ENCODE results near the gene LTBP2. TPM values are rescaled to one million over a fixed set of nuclear protein-coding genes. Genes with fewer than 3 reads are reported as not detected.
"Not testable (repeated sequence)": the region's sequence is repeated elsewhere in the genome, so short reads cannot be mapped to it uniquely, and the experiment has no call there.

LTBP2 gene
- total RNA-seq, 1 donor, result 157 TPM

- DNase-seq (ENCODE audit: low read depth), result no peak
- TF ChIP-seq CTCF (IDR thresholded peaks at IDR 0.05; ENCODE audit: insufficient read depth, low read length), result no peak
- no peak overlapping the region for H3K4me3 ChIP-seq (ENCODE audit: low read depth, low read length)
Measured at GRCh38 chr14:74463697-74464096, 148.3 kb downstream of the LTBP2 start.

- H3K4me3 ChIP-seq (ENCODE audit: low read depth, low read length), result no peak overlapping the region
- no peak for DNase-seq (ENCODE audit: low read depth)
Measured at GRCh38 chr14:74462993-74463392, 149.0 kb downstream of the LTBP2 start.

GRCh38 chr14:74459976-74460375 is 152.1 kb downstream of the LTBP2 start:
- no peak overlapping the region for H3K4me3 ChIP-seq (ENCODE audit: low read depth, low read length)
- DNase-seq (ENCODE audit: low read depth), result no peak
- no peak for TF ChIP-seq CTCF (IDR thresholded peaks at IDR 0.05; ENCODE audit: insufficient read depth, low read length)

More at GRCh38 chr14:74462993-74463392, 149.0 kb downstream of the LTBP2 start:
- TF ChIP-seq CTCF (IDR thresholded peaks at IDR 0.05; ENCODE audit: insufficient read depth, low read length), result no peak

GRCh38 chr14:74459289-74459946 is 152.6 kb downstream of the LTBP2 start:
- H3K4me3 ChIP-seq (ENCODE audit: low read depth, low read length), result no peak overlapping the region
- DNase-seq (ENCODE audit: low read depth), result peak; percentile 56
- TF ChIP-seq CTCF (IDR thresholded peaks at IDR 0.05; ENCODE audit: insufficient read depth, low read length), result peak; percentile 77

GRCh38 chr14:74457565-74457895 is 154.5 kb downstream of the LTBP2 start:
- TF ChIP-seq CTCF (IDR thresholded peaks at IDR 0.05; ENCODE audit: insufficient read depth, low read length), result no peak
- H3K4me3 ChIP-seq (ENCODE audit: low read depth, low read length), result no peak overlapping the region
- DNase-seq (ENCODE audit: low read depth), result no peak

GRCh38 chr14:74456684-74457564 is 155.1 kb downstream of the LTBP2 start:
- DNase-seq (ENCODE audit: low read depth), result no peak
- no peak overlapping the region for H3K4me3 ChIP-seq (ENCODE audit: low read depth, low read length)

GRCh38 chr14:74454397-74454796 is 157.6 kb downstream of the LTBP2 start:
- not testable (repeated sequence) for DNase-seq (ENCODE audit: low read depth); H3K4me3 ChIP-seq (ENCODE audit: low read depth, low read length)

More at GRCh38 chr14:74456684-74457564, 155.1 kb downstream of the LTBP2 start:
- TF ChIP-seq CTCF (IDR thresholded peaks at IDR 0.05; ENCODE audit: insufficient read depth, low read length), result no peak

All from fibroblast of the aortic adventitia (primary cell).